PC-9 (cell line): ENCODE results near the gene MIB2. TPM values are rescaled to one million over a fixed set of nuclear protein-coding genes. Genes with fewer than 3 reads are reported as not detected.
"Not testable (repeated sequence)": the region's sequence is repeated elsewhere in the genome, so short reads cannot be mapped to it uniquely, and the experiment has no call there.

Experiments used
- BruUV-seq: library from RNA; stranded (reverse); fragments of 400-500 nt; replicated peaks from 2 replicates; lab custom pipeline; 2021; lab: Mats Ljungman, UMichigan
- CTCF ChIA-PET: fragments of 300-600 bp; sonication (Branson Sonifier 250); formaldehyde crosslinking; loops from one replicate; lab custom pipeline; 2022; ENCODE audit warnings: antibody characterized with exemption; lab: Charles Lee
- POLR2A ChIA-PET: fragments of 300-600 bp; sonication (Branson Sonifier 250); formaldehyde crosslinking; loops from one replicate; lab custom pipeline; 2022; ENCODE audit warnings: antibody characterized with exemption; ENCODE audit not compliant: unreplicated experiment; lab: Charles Lee
- DNase-seq, 2 experiments: peaks; one replicate each; pipeline versions ENCODE4 v3.0.0 to v3.0.0-alpha.2; 2015 to 2022; ENCODE audit warnings: mixed read lengths in 1 of 2
- H2AFZ ChIP-seq: fragments of 200-600 bp; sonication (generic); 2 replicates; pipeline ENCODE4 v1.8.1; 2017; ENCODE audit warnings: antibody characterized with exemption
- H3F3A ChIP-seq: fragments of 200-600 bp; sonication (generic); 2 replicates; pipeline ENCODE4 v1.8.1; 2017; ENCODE audit warnings: antibody characterized with exemption, mild to moderate bottlenecking, low read depth; ENCODE audit not compliant: insufficient read depth
- H3K27ac ChIP-seq: fragments of 200-600 bp; sonication (generic); 2 replicates; pipeline ENCODE4 v1.6.1; 2016; ENCODE audit warnings: mixed run types
- H3K27me3 ChIP-seq: fragments of 200-600 bp; sonication (generic); 2 replicates; pipeline ENCODE4 v1.6.1; 2016; ENCODE audit warnings: low read depth, mixed run types; ENCODE audit not compliant: insufficient read depth
- H3K36me3 ChIP-seq: fragments of 200-600 bp; sonication (generic); 2 replicates; pipeline ENCODE4 v1.6.1; 2016; ENCODE audit warnings: low read depth, mixed run types
- H3K4me1 ChIP-seq: fragments of 200-600 bp; sonication (generic); replicated peaks from 2 replicates; pipeline ENCODE4 v1.6.1; 2016; ENCODE audit warnings: mixed run types; ENCODE audit not compliant: insufficient read depth
- H3K4me2 ChIP-seq: fragments of 200-600 bp; sonication (generic); 2 replicates; pipeline ENCODE4 v1.6.1; 2017; ENCODE audit warnings: mixed run types
- H3K4me3 ChIP-seq: fragments of 200-600 bp; sonication (generic); 2 replicates; pipeline ENCODE4 v1.6.1; 2016; ENCODE audit warnings: mixed run types
- H3K79me2 ChIP-seq: fragments of 200-600 bp; sonication (generic); 2 replicates; pipeline ENCODE4 v1.6.1; 2017; ENCODE audit warnings: low read depth, mixed run types
- H3K9me2 ChIP-seq: fragments of 200-600 bp; sonication (generic); 2 replicates; pipeline ENCODE4 v1.8.1; 2017; ENCODE audit warnings: mild to moderate bottlenecking; ENCODE audit not compliant: insufficient read depth
- H3K9me3 ChIP-seq: fragments of 200-600 bp; sonication (generic); 2 replicates; pipeline ENCODE4 v1.8.1; 2016; ENCODE audit warnings: low read depth; ENCODE audit not compliant: insufficient read depth
- H4K20me1 ChIP-seq: fragments of 200-600 bp; sonication (generic); 2 replicates; pipeline ENCODE4 v1.8.1; 2017; ENCODE audit not compliant: insufficient read depth
- EZH2 ChIP-seq: fragments of 200-600 bp; sonication (generic); IDR thresholded peaks from 2 replicates; pipeline ENCODE4 v1.8.0; 2017; ENCODE audit warnings: antibody characterized with exemption, low read depth
- intact Hi-C: fragments of 100-400 bp; cut with micrococcal nuclease; formaldehyde crosslinking; loops from one replicate; pipeline ENCODE4 v1.10.0; 2022; ENCODE audit not compliant: unreplicated experiment
- total RNA-seq: library from RNA; stranded (reverse); gene quantifications from 2 replicates; pipeline ENCODE4 v1.2.3, GENCODE V29; 2021
- TF ChIP-seq, protein P1 (sequence below): fragments of 200-600 bp; sonication (generic); conservative IDR thresholded peaks from 2 replicates; pipeline ENCODE4 v1.6.1; 2017; ENCODE audit warnings: mixed run types, antibody characterized with exemption, mild to moderate bottlenecking, moderate library complexity

MIB2 gene
- total RNA-seq, 1 experiment from 2014 or later = 75.0 TPM

DNA sequence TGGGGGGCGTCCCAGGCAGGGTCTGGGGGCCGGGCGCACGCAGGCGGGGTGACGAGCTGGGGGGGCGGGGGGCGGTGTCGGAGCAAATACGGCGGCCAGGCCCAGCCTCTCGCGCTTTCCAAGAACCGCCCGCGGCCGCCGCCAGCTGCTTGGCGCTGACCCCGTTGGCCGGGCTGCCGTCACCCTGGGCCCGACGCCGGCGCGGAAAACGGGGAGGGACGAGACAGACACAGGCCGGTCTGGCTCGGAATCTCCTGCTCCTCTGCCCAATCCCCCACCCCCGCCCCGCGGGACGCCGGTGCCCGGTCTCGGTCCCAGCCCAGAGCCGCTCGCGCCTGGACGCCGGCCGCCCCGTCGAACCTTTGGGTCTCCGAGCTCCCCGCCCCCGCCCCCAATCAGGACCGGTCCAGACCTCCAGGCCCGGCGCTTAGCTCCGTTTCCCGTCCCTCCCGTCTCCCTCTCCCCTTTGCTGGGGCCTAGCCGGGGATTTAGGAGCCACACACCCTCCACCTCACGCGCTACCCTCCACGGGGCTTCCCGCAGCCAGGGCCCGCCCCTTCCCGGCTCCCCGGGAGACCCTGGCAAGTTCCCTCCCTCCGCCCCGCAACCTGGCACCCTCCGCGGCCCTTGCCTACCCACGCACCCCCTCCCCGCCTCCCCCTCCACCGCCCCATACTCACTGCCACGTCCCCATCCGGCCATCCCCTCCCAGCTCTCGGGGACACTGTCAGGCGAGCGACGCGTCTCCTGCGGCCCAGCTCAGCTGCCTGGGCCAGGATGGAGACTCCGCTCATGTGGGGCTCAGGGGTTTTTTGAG lies 15.9 kb downstream of the MIB2 start:
- no peaks in the 10 kb centered on the region for H3K36me3 ChIP-seq
- H3K27me3 ChIP-seq = no peaks in the 10 kb centered on the region
- H3K79me2 ChIP-seq = no peaks in the 10 kb centered on the region
- TF ChIP-seq, protein P1, sequence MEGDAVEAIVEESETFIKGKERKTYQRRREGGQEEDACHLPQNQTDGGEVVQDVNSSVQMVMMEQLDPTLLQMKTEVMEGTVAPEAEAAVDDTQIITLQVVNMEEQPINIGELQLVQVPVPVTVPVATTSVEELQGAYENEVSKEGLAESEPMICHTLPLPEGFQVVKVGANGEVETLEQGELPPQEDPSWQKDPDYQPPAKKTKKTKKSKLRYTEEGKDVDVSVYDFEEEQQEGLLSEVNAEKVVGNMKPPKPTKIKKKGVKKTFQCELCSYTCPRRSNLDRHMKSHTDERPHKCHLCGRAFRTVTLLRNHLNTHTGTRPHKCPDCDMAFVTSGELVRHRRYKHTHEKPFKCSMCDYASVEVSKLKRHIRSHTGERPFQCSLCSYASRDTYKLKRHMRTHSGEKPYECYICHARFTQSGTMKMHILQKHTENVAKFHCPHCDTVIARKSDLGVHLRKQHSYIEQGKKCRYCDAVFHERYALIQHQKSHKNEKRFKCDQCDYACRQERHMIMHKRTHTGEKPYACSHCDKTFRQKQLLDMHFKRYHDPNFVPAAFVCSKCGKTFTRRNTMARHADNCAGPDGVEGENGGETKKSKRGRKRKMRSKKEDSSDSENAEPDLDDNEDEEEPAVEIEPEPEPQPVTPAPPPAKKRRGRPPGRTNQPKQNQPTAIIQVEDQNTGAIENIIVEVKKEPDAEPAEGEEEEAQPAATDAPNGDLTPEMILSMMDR = no peak
- no peak for TF ChIP-seq EZH2
- no peak for DNase-seq
- no peaks in the 10 kb centered on the region for H3K9me2 ChIP-seq
- H3F3A ChIP-seq = no peaks in the 10 kb centered on the region
- no peak overlapping the region for H3K4me2 ChIP-seq
- no peaks in the 10 kb centered on the region for H3K9me3 ChIP-seq
- no peak overlapping the region for H2AFZ ChIP-seq
- no peaks in the 10 kb centered on the region for H3K4me1 ChIP-seq
- POLR2A ChIA-PET = no interaction called here
- intact Hi-C loops = no loop called here
- no peak overlapping the region for H3K4me3 ChIP-seq
- CTCF ChIA-PET = no interaction called here
- no peaks in the 10 kb centered on the region for H4K20me1 ChIP-seq
- BruUV-seq = no TSS peak
- H3K27ac ChIP-seq = no peak overlapping the region

DNA sequence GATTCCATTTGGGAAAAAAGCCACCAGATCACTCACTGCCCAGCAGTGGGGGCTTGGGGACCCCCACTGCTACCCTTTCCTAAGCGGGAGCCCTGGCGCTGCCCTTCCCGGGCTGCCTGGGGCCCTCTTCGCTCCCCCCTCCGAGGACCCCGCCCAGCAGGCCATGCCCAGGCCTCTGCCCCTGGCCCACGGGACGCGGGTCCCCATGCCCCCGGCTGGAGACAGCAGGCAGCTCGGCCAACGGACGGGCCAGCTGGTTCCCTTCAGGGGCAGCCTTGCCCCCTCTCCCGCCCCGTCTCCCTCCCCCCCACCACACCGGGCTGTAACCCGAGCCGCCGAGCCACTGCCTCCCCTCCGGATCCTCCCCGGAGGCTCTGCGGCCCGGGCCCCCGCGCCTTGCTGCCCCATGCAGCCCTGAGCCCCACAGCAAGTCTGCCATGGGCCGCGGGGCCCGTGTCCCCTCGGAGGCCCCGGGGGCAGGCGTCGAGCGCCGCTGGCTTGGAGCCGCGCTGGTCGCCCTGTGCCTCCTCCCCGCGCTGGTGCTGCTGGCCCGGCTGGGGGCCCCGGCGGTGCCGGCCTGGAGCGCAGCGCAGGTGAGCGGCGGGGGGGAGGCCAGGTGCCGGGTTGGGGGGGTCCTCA lies 16.6 kb downstream of the MIB2 start, which contains the start of gene MMP23B:
Gene MMP23B (plus strand): TSS at position 392 of the 639 bp plus-strand sequence. CDS start 46 bp downstream, at position 438.
- Histone ChIP-seq H3F3A (no peaks in the 10 kb centered on the region), H4K20me1 (no peaks in the 10 kb centered on the region), H3K9me3 (no peaks in the 10 kb centered on the region), H3K27me3 (no peaks in the 10 kb centered on the region), H3K79me2 (no peaks in the 10 kb centered on the region), H3K4me1 (no peaks in the 10 kb centered on the region), H3K4me2 (no peak within 1 kb of the TSS), H3K36me3 (no peaks in the 10 kb centered on the region), H3K27ac (no peak within 1 kb of the TSS), H3K4me3 (no peak within 1 kb of the TSS), H3K9me2 (no peaks in the 10 kb centered on the region), H2AFZ (no peak within 1 kb of the TSS)
- POLR2A ChIA-PET = no interaction called here
- DNase-seq = no peak
- intact Hi-C loops = no loop called here
- no TSS peak for BruUV-seq
- TF ChIP-seq, protein P1 = no peak
- no peak for TF ChIP-seq EZH2
- CTCF ChIA-PET = no interaction called here

DNA sequence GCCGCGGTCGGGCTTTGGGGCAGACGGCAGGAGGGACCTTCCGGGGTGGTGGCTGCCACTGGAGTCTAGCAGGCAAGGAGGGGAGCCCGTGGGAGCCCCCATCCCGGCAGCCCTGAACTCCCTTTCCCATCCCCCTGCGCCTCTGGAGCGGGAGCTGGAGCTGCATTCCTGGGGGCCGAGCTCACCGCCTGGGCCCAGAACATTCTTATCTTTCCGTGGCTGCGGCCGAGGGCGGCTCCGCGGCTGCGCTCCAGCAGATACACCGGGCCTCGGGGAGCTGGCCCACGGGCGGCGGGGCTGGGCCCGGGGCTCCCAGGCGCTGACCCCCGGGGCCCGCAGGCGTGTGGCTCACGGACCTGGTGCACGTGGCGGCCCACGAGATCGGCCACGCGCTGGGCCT lies 18.1 kb downstream of the MIB2 start:
- H3K36me3 ChIP-seq, H2AFZ ChIP-seq, H3K27me3 ChIP-seq, H3K4me3 ChIP-seq, CTCF ChIA-PET, H3K4me1 ChIP-seq, H3K79me2 ChIP-seq, H3F3A ChIP-seq, H4K20me1 ChIP-seq, POLR2A ChIA-PET, BruUV-seq, intact Hi-C loops, H3K4me2 ChIP-seq, H3K9me3 ChIP-seq, H3K9me2 ChIP-seq, DNase-seq, H3K27ac ChIP-seq: not testable (repeated sequence)

DNA sequence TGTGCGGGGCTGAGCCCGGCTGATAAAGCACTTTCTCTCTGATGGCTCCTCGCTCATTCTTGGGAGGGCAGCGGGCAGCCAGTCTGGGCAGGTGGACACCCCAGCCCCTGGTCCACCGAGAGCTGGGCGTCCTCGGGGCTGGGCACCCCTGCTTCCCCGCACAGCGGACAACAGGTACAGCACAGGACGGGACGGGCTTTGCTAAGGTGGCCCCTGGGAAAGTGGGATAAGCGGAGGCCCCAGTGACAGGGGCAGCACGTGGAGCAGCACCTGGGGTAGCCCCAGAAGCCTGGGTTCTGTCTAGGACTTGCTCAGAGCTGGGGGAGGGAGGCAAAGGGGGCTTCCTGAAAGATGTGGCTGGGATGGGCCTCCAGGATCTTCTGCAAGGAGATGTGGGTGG lies 19.3 kb downstream of the MIB2 start:
- H3K27me3 ChIP-seq, H3F3A ChIP-seq, H3K9me2 ChIP-seq, H3K79me2 ChIP-seq, intact Hi-C loops, H4K20me1 ChIP-seq, H3K4me2 ChIP-seq, CTCF ChIA-PET, H3K27ac ChIP-seq, H3K4me1 ChIP-seq, H3K36me3 ChIP-seq, DNase-seq, H3K4me3 ChIP-seq, BruUV-seq, H2AFZ ChIP-seq, POLR2A ChIA-PET, H3K9me3 ChIP-seq: not testable (repeated sequence)

DNA sequence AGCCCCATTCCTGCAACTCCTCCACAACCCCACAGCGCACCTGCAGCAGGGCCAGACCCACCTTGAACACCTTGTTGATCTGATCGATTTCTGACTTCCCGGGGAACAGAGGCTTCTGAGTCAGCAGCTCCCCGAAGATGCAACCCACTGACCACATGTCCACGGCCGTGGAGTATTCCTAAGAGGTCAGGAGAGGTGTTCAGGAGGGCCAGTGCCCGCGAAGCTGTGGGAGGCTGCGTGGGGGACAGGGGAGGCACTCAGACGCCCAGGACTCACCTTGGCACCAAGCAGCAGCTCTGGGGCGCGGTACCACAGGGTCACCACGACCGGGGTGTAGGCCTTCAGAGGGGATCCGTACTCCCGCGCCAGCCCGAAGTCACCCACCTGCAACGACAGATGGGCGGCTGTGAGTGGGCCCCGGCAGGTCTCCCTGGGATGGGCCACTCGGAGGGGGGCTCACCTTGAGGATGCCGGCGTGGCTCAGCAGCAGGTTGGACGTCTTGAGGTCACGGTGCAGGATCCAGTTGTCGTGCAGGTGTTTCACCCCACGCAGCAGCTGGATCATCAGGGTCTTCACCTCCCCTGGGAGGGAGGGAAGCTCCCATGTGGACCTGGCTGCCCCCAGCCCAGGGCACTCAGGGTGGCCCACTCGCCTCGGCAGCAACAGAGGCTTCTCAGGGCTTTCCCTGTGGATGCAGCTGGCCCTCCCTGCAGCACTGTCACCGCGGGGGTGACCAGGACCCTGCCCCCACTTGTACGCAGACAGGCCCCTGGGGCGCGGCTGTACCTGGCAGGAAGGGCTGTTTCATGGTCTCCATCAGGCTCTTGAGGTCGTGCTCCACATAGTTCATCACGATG lies 21.6 kb downstream of the MIB2 start:
- H4K20me1 ChIP-seq, DNase-seq, H3K4me2 ChIP-seq, H3K27ac ChIP-seq, POLR2A ChIA-PET, H3F3A ChIP-seq, H3K36me3 ChIP-seq, H3K9me2 ChIP-seq, intact Hi-C loops, H3K4me1 ChIP-seq, H3K9me3 ChIP-seq, H3K79me2 ChIP-seq, H3K27me3 ChIP-seq, H2AFZ ChIP-seq, BruUV-seq, CTCF ChIA-PET, H3K4me3 ChIP-seq: not testable (repeated sequence)
